K562 (cell line): Measurements from ENCODE around the gene CDC42EP1. TPM values are rescaled to one million over a fixed set of nuclear protein-coding genes. Genes with fewer than 3 reads are reported as not detected.

Source experiments
- ATF7 ChIP-seq: fragments of 450-650 bp; IDR thresholded peaks from 2 replicates; pipeline ENCODE4 v1.7.1; 2014; ENCODE audit warnings: mild to moderate bottlenecking, moderate library complexity
- BDP1 ChIP-seq: IDR thresholded peaks from 3 replicates; pipeline ENCODE4 v1.6.1; 2011; ENCODE audit not compliant: insufficient read length, insufficient read depth
- CCNT2 ChIP-seq: IDR thresholded peaks from 2 replicates; pipeline ENCODE4 v1.6.1; 2011; ENCODE audit warnings: borderline replicate concordance, low read depth, mild to moderate bottlenecking, moderate library complexity, mixed read lengths, low read length; ENCODE audit not compliant: insufficient read length; ENCODE audit errors: extremely low read depth
- CXXC5 ChIP-seq: fragments of 250-450 bp; sonication (Bioruptor Pico); IDR thresholded peaks from 2 replicates; pipeline ENCODE4 v1.8.0; 2022; ENCODE audit warnings: inconsistent platforms, mild to moderate bottlenecking, moderate library complexity
- DMBX1 ChIP-seq: fragments of 250-450 bp; sonication (Bioruptor Pico); IDR thresholded peaks from 2 replicates; pipeline ENCODE4 v1.8.0; 2022; ENCODE audit warnings: inconsistent platforms, mild to moderate bottlenecking, moderate library complexity, borderline replicate concordance
- ELK1 ChIP-seq: sonication (generic); formaldehyde crosslinking; IDR thresholded peaks from 2 replicates; pipeline ENCODE4 v1.8.1; 2022; ENCODE audit warnings: missing genetic modification reagents
- GATA2 ChIP-seq: sonication (generic); formaldehyde crosslinking; IDR thresholded peaks from 2 replicates; pipeline ENCODE4 v1.4.0; 2020; ENCODE audit warnings: mild to moderate bottlenecking, missing genetic modification reagents
- GATAD2A ChIP-seq: fragments of 450-650 bp; IDR thresholded peaks from 2 replicates; pipeline ENCODE4 v1.6.1; 2017
- HDAC1 ChIP-seq, 2 experiments: fragments of 450-650 bp; IDR thresholded peaks; 2 replicates each; pipeline ENCODE4 v1.6.1; 2016 to 2017; ENCODE audit warnings: inconsistent platforms in 1 of 2, mild to moderate bottlenecking in 1 of 2, moderate library complexity in 1 of 2
- HDAC3 ChIP-seq: fragments of 450-650 bp; IDR thresholded peaks from 2 replicates; pipeline ENCODE4 v1.6.1; 2018; ENCODE audit warnings: borderline replicate concordance, mild to moderate bottlenecking, moderate library complexity; ENCODE audit not compliant: partially characterized antibody
- HMGN3 ChIP-seq: IDR thresholded peaks from 2 replicates; pipeline ENCODE4 v1.6.1; 2011; ENCODE audit warnings: borderline replicate concordance, low read depth, mild to moderate bottlenecking, mixed read lengths, low read length; ENCODE audit not compliant: insufficient read length; ENCODE audit errors: extremely low read depth
- KLF10 ChIP-seq: fragments of 250-450 bp; sonication (Bioruptor Pico); IDR thresholded peaks from 2 replicates; pipeline ENCODE4 v1.6.1; 2021; ENCODE audit warnings: matching md5 sums
- LARP7 ChIP-seq: fragments of 450-650 bp; IDR thresholded peaks from 2 replicates; pipeline ENCODE4 v1.6.1; 2016
- MCM2 ChIP-seq: fragments of 450-650 bp; IDR thresholded peaks from 2 replicates; pipeline ENCODE4 v1.6.1; 2017; ENCODE audit warnings: low read depth, mild to moderate bottlenecking
- NCOA4 ChIP-seq: fragments of 450-650 bp; IDR thresholded peaks from 2 replicates; pipeline ENCODE4 v1.6.1; 2018; ENCODE audit warnings: mild to moderate bottlenecking; ENCODE audit not compliant: partially characterized antibody
- NFIX ChIP-seq: fragments of 250-450 bp; sonication (Bioruptor Pico); IDR thresholded peaks from 2 replicates; pipeline ENCODE4 v1.4.0; 2020; ENCODE audit warnings: low read depth, mild to moderate bottlenecking, moderate library complexity
- PYGO2 ChIP-seq: fragments of 450-650 bp; IDR thresholded peaks from 2 replicates; pipeline ENCODE4 v1.6.1; 2016; ENCODE audit warnings: mild to moderate bottlenecking, missing genetic modification characterization, moderate library complexity, missing compliant biosample characterization
- SMARCA4 ChIP-seq: fragments of 450-650 bp; IDR thresholded peaks from 2 replicates; pipeline ENCODE4 v1.6.1; 2016
- TAF1 ChIP-seq: IDR thresholded peaks from 2 replicates; pipeline ENCODE4 v1.6.1; 2011; ENCODE audit warnings: mild to moderate bottlenecking, low read length, moderate library complexity; ENCODE audit not compliant: insufficient read depth, control insufficient read depth, severe bottlenecking; ENCODE audit errors: extremely low read depth
- TBP ChIP-seq: optimal IDR thresholded peaks from 2 replicates; pipeline ENCODE3; 2011; ENCODE audit warnings: low read depth, low read length, improper control_type of control experiment
- TEAD1 ChIP-seq, 2 experiments: fragments of 450-650 bp in 1 of 2; sonication (generic) in 1 of 2; formaldehyde crosslinking; IDR thresholded peaks; 2 replicates each; pipeline versions ENCODE4 v1.4.0 to v1.8.0; 2020 to 2022; ENCODE audit warnings: mild to moderate bottlenecking in 2 of 2, missing genetic modification reagents in 1 of 2
- TEAD4 ChIP-seq, 2 experiments: sonication (generic) in 1 of 2; formaldehyde crosslinking in 1 of 2; IDR thresholded peaks; 2 replicates each; pipeline versions ENCODE4 v1.6.1 to v1.8.0; 2012 to 2022; ENCODE audit warnings: borderline replicate concordance in 1 of 2, inconsistent platforms in 1 of 2, low read length in 1 of 2, mild to moderate bottlenecking in 1 of 2, missing genetic modification reagents in 1 of 2
- ZC3H8 ChIP-seq: fragments of 450-650 bp; IDR thresholded peaks from 2 replicates; pipeline ENCODE4 v1.6.1; 2017
- ZNF143 ChIP-seq: sonication (generic); formaldehyde crosslinking; IDR thresholded peaks from 2 replicates; pipeline ENCODE4 v1.9.0; 2022; ENCODE audit warnings: mild to moderate bottlenecking, missing genetic modification reagents
- ZNF197 ChIP-seq: fragments of 200-800 bp; sonication (Bioruptor generic); IDR thresholded peaks from 2 replicates; pipeline ENCODE4 v1.6.1; 2016; ENCODE audit warnings: low read depth, missing genetic modification characterization, missing compliant biosample characterization
- ZNF24 ChIP-seq: fragments of 450-650 bp; IDR thresholded peaks from 2 replicates; pipeline ENCODE4 v1.6.1; 2016
- ZNF280B ChIP-seq: fragments of 250-450 bp; sonication (Bioruptor Pico); IDR thresholded peaks from 2 replicates; pipeline ENCODE4 v1.5.1; 2021; ENCODE audit warnings: mild to moderate bottlenecking
- ZNF77 ChIP-seq: fragments of 250-450 bp; sonication (Bioruptor Pico); IDR thresholded peaks from 2 replicates; pipeline ENCODE4 v1.5.0; 2020
- polyA plus RNA-seq, 8 experiments: library from polyadenylated mRNA; depleted of rRNA in 4 of 8; stranded (reverse) in 5 of 8; unstranded in 3 of 8; fragments of >200 nt; fragmentation: Nextera tagmentation in 2 of 8; fragmentation: Illumina TruSeq in 1 of 8; extraction: Ambion mirVana in 2 of 8; extraction: Trizol in 1 of 8; gene quantifications; 2 replicates each; pipeline versions ENCODE4 v1.2.1 to v1.2.3, GENCODE V29; 2011 to 2014; ENCODE audit warnings: inconsistent platforms in 1 of 8, missing spikeins in 1 of 8
- total RNA-seq, 7 experiments: library from RNA; depleted of rRNA in 6 of 7; stranded (reverse); fragments of >200 nt in 6 of 7; fragmentation: Illumina TruSeq in 2 of 7; extraction: Trizol in 2 of 7; gene quantifications; 2 replicates each; pipeline versions ENCODE4 v1.2.1 to v1.2.3, GENCODE V29; 2011 to 2021; ENCODE audit warnings: low replicate concordance in 1 of 7

Gene CDC42EP1
- total and polyA plus RNA-seq, 9 of the 15 experiments (the other 6 are each of a cell fraction or from before 2014, with no cell fraction given): 0.67 to 70.2 (median 7.3) TPM

GRCh38 chr22:37608477-37609239 is 48.4 kb downstream of the CDC42EP1 start, which contains the start of gene GGA1 (continued):
- TF ChIP-seq ZC3H8 (no peak), ELK1 (no peak), CXXC5 (CRISPR knock-in tag) (peak; percentile 93), HDAC3 (peak; percentile 16), ZNF280B (CRISPR knock-in tag) (no peak), NCOA4 (no peak), ZNF143 (CRISPR knock-in tag) (0 out of 2 replicates have a peak, but pooled peaks have one; percentile 52), TEAD1 (CRISPR knock-in tag; IDR thresholded peaks at IDR 0.05) (peak; percentile 30 to 80; a peak in 2 of 4 replicates), MCM2 (no peak), ZNF197 (CRISPR knock-in tag) (no peak), KLF10 (CRISPR knock-in tag) (no peak), DMBX1 (CRISPR knock-in tag) (no peak), GATAD2A (no peak), ATF7 (peak; percentile 88), HMGN3 (peak; percentile 33), ZNF77 (no peak), GATA2 (no peak), SMARCA4 (no peak), CCNT2 (peak; percentile 53), NFIX (CRISPR knock-in tag) (no peak), PYGO2 (tag) (no peak), TBP (peak; percentile 6), HDAC1 (IDR thresholded peaks at IDR 0.05) (peak in 1 of 2 experiments; percentile 79; a peak in 2 of 4 replicates), ZNF24 (no peak), LARP7 (no peak), BDP1 (no peak), TAF1 (peak; percentile 16), TEAD4 (IDR thresholded peaks at IDR 0.05; ENCODE audit: low read length) (0 out of 2 replicates have a peak, but pooled peaks have one; percentile 30), TEAD4 (CRISPR knock-in tag; IDR thresholded peaks at IDR 0.05; ENCODE audit: borderline replicate concordance) (peak; percentile 91)
